ENCODE measurements around the gene WNK4. TPM values are rescaled to one million over a fixed set of nuclear protein-coding genes. Genes with fewer than 3 reads are reported as not detected.

WNK4 gene
- total and polyA plus RNA-seq, 2 experiments from 2014 or later: 0.10 to 0.65 TPM

DNA sequence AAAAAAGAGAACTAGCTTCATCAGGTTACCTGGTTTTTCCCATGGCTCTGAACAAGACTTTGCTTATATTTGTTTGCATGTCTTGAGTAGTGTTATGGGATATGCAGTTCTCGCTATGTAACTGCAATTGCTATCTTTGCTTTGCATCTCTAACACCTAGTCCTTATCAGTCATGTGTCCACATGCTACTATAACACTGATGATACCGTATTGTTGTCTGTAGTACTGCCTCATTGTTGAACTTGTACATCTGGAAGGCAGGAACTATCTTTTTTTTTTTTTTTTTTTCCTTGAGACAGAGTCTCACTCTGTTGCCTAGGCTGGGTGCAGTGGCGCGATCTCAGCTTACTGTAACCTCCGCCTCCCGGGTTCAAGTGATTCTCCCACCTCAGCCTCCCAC is 55.3 kb downstream of the WNK4 start:
- no peak for DNase-seq (ENCODE audit: low spot score)
- Histone ChIP-seq H3K4me1 (ENCODE audit: insufficient read depth) (peaks cover 5% of the 10 kb centered on the region; the same call in 1 of the 2 replicates), H3K27me3 (ENCODE audit: insufficient read depth) (no peaks in the 10 kb centered on the region), H3K27ac (ENCODE audit: low read depth) (no peak overlapping the region), H3K4me2 (no peak overlapping the region), H4K20me1 (replicated peaks; ENCODE audit: insufficient read depth) (peaks cover 23% of the 10 kb centered on the region), H3K9me2 (ENCODE audit: insufficient read depth) (no peaks in the 10 kb centered on the region), H3F3A (replicated peaks; ENCODE audit: low read depth) (peaks cover 12% of the 10 kb centered on the region), H3K79me2 (replicated peaks; ENCODE audit: insufficient read depth) (peaks cover 30% of the 10 kb centered on the region), H2AFZ (no peak overlapping the region), H3K4me3 (no peak overlapping the region), H3K36me3 (ENCODE audit: insufficient read depth) (peaks cover 52% of the 10 kb centered on the region)
- Mint-ChIP-seq H3K27ac (no peak overlapping the region), H3K4me3 (no peak overlapping the region), H3K4me1 (peaks cover 16% of the 10 kb centered on the region), H3K36me3 (ENCODE audit: low read depth) (peaks cover 63% of the 10 kb centered on the region), H3K9me3 (no peaks in the 10 kb centered on the region), H3K27me3 (ENCODE audit: insufficient read depth, low read depth, poor library complexity) (peaks cover 11% of the 10 kb centered on the region)
- no peak for ATAC-seq
- no peak for TF ChIP-seq ZNF331 (CRISPR knock-in tag; IDR thresholded peaks at IDR 0.05; ENCODE audit: low read depth)
- TF ChIP-seq STAT1 (IDR thresholded peaks at IDR 0.05; ENCODE audit: unreplicated experiment): no peak
- no peak for TF ChIP-seq JUNB (IDR thresholded peaks at IDR 0.05; ENCODE audit: unreplicated experiment)
- no peak for TF ChIP-seq POLR2AphosphoS5 (IDR thresholded peaks at IDR 0.05; ENCODE audit: low read depth)
- no peak for TF ChIP-seq ZNF114 (CRISPR knock-in tag; IDR thresholded peaks at IDR 0.05)
- TF ChIP-seq, protein P1, sequence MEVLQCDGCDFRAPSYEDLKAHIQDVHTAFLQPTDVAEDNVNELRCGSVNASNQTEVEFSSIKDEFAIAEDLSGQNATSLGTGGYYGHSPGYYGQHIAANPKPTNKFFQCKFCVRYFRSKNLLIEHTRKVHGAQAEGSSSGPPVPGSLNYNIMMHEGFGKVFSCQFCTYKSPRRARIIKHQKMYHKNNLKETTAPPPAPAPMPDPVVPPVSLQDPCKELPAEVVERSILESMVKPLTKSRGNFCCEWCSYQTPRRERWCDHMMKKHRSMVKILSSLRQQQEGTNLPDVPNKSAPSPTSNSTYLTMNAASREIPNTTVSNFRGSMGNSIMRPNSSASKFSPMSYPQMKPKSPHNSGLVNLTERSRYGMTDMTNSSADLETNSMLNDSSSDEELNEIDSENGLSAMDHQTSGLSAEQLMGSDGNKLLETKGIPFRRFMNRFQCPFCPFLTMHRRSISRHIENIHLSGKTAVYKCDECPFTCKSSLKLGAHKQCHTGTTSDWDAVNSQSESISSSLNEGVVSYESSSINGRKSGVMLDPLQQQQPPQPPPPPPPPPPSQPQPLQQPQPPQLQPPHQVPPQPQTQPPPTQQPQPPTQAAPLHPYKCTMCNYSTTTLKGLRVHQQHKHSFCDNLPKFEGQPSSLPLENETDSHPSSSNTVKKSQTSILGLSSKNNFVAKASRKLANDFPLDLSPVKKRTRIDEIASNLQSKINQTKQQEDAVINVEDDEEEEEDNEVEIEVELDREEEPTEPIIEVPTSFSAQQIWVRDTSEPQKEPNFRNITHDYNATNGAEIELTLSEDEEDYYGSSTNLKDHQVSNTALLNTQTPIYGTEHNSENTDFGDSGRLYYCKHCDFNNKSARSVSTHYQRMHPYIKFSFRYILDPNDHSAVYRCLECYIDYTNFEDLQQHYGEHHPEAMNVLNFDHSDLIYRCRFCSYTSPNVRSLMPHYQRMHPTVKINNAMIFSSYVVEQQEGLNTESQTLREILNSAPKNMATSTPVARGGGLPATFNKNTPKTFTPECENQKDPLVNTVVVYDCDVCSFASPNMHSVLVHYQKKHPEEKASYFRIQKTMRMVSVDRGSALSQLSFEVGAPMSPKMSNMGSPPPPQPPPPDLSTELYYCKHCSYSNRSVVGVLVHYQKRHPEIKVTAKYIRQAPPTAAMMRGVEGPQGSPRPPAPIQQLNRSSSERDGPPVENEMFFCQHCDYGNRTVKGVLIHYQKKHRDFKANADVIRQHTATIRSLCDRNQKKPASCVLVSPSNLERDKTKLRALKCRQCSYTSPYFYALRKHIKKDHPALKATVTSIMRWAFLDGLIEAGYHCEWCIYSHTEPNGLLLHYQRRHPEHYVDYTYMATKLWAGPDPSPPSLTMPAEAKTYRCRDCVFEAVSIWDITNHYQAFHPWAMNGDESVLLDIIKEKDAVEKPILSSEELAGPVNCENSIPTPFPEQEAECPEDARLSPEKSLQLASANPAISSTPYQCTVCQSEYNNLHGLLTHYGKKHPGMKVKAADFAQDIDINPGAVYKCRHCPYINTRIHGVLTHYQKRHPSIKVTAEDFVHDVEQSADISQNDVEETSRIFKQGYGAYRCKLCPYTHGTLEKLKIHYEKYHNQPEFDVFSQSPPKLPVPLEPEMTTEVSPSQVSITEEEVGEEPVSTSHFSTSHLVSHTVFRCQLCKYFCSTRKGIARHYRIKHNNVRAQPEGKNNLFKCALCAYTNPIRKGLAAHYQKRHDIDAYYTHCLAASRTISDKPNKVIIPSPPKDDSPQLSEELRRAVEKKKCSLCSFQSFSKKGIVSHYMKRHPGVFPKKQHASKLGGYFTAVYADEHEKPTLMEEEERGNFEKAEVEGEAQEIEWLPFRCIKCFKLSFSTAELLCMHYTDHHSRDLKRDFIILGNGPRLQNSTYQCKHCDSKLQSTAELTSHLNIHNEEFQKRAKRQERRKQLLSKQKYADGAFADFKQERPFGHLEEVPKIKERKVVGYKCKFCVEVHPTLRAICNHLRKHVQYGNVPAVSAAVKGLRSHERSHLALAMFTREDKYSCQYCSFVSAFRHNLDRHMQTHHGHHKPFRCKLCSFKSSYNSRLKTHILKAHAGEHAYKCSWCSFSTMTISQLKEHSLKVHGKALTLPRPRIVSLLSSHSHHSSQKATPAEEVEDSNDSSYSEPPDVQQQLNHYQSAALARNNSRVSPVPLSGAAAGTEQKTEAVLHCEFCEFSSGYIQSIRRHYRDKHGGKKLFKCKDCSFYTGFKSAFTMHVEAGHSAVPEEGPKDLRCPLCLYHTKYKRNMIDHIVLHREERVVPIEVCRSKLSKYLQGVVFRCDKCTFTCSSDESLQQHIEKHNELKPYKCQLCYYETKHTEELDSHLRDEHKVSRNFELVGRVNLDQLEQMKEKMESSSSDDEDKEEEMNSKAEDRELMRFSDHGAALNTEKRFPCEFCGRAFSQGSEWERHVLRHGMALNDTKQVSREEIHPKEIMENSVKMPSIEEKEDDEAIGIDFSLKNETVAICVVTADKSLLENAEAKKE (CRISPR knock-in tag; IDR thresholded peaks at IDR 0.05): no peak
- TF ChIP-seq NANOG (IDR thresholded peaks at IDR 0.05; ENCODE audit: borderline replicate concordance): no peak
- no peak for TF ChIP-seq CREB1 (CRISPR knock-in tag; IDR thresholded peaks at IDR 0.05; ENCODE audit: low read depth)
- TF ChIP-seq, protein P2, sequence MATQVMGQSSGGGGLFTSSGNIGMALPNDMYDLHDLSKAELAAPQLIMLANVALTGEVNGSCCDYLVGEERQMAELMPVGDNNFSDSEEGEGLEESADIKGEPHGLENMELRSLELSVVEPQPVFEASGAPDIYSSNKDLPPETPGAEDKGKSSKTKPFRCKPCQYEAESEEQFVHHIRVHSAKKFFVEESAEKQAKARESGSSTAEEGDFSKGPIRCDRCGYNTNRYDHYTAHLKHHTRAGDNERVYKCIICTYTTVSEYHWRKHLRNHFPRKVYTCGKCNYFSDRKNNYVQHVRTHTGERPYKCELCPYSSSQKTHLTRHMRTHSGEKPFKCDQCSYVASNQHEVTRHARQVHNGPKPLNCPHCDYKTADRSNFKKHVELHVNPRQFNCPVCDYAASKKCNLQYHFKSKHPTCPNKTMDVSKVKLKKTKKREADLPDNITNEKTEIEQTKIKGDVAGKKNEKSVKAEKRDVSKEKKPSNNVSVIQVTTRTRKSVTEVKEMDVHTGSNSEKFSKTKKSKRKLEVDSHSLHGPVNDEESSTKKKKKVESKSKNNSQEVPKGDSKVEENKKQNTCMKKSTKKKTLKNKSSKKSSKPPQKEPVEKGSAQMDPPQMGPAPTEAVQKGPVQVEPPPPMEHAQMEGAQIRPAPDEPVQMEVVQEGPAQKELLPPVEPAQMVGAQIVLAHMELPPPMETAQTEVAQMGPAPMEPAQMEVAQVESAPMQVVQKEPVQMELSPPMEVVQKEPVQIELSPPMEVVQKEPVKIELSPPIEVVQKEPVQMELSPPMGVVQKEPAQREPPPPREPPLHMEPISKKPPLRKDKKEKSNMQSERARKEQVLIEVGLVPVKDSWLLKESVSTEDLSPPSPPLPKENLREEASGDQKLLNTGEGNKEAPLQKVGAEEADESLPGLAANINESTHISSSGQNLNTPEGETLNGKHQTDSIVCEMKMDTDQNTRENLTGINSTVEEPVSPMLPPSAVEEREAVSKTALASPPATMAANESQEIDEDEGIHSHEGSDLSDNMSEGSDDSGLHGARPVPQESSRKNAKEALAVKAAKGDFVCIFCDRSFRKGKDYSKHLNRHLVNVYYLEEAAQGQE (IDR thresholded peaks at IDR 0.05; ENCODE audit: unreplicated experiment): no peak
- TF ChIP-seq, protein P3, sequence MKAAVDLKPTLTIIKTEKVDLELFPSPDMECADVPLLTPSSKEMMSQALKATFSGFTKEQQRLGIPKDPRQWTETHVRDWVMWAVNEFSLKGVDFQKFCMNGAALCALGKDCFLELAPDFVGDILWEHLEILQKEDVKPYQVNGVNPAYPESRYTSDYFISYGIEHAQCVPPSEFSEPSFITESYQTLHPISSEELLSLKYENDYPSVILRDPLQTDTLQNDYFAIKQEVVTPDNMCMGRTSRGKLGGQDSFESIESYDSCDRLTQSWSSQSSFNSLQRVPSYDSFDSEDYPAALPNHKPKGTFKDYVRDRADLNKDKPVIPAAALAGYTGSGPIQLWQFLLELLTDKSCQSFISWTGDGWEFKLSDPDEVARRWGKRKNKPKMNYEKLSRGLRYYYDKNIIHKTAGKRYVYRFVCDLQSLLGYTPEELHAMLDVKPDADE (IDR thresholded peaks at IDR 0.05): no peak
- TF ChIP-seq EZH2 (IDR thresholded peaks at IDR 0.05; ENCODE audit: low read depth, unreplicated experiment): no peak
- TF ChIP-seq, protein P4, sequence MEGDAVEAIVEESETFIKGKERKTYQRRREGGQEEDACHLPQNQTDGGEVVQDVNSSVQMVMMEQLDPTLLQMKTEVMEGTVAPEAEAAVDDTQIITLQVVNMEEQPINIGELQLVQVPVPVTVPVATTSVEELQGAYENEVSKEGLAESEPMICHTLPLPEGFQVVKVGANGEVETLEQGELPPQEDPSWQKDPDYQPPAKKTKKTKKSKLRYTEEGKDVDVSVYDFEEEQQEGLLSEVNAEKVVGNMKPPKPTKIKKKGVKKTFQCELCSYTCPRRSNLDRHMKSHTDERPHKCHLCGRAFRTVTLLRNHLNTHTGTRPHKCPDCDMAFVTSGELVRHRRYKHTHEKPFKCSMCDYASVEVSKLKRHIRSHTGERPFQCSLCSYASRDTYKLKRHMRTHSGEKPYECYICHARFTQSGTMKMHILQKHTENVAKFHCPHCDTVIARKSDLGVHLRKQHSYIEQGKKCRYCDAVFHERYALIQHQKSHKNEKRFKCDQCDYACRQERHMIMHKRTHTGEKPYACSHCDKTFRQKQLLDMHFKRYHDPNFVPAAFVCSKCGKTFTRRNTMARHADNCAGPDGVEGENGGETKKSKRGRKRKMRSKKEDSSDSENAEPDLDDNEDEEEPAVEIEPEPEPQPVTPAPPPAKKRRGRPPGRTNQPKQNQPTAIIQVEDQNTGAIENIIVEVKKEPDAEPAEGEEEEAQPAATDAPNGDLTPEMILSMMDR (conservative IDR thresholded peaks at IDR 0.05; ENCODE audit: low read depth in 2 of 2): no peak

All from GM23338 (cell line).